SK-N-SH treated with all-trans-retinoic acid at 6 μM for 48 hours (cell line): ENCODE measurements around the gene CENPA.

ENCODE experiments used
- ARNTL ChIP-seq: fragments of 450-650 bp; formaldehyde crosslinking; IDR thresholded peaks from 2 replicates; pipeline ENCODE4 v1.5.0; 2020; ENCODE audit warnings: low read depth, mild to moderate bottlenecking, moderate library complexity, borderline replicate concordance
- GLIS3 ChIP-seq: fragments of 250-450 bp; sonication (Bioruptor Pico); IDR thresholded peaks from 2 replicates; pipeline ENCODE4 v1.5.0; 2020; ENCODE audit warnings: mild to moderate bottlenecking, moderate library complexity
- PPARA ChIP-seq: fragments of 250-450 bp; sonication (Bioruptor Pico); IDR thresholded peaks from 2 replicates; pipeline ENCODE4 v1.5.0; 2020; ENCODE audit warnings: mild to moderate bottlenecking, borderline replicate concordance
- RARB ChIP-seq: fragments of 250-450 bp; sonication (Bioruptor Pico); IDR thresholded peaks from 2 replicates; pipeline ENCODE4 v1.8.0; 2021; ENCODE audit warnings: mild to moderate bottlenecking, moderate library complexity
- ZFP3 ChIP-seq: fragments of 250-450 bp; sonication (Bioruptor Pico); IDR thresholded peaks from 2 replicates; pipeline ENCODE4 v1.5.0; 2020; ENCODE audit warnings: mild to moderate bottlenecking, moderate library complexity
- ZNF8 ChIP-seq: fragments of 450-650 bp; formaldehyde crosslinking; IDR thresholded peaks from 2 replicates; pipeline ENCODE4 v1.5.0; 2020; ENCODE audit warnings: mild to moderate bottlenecking, moderate library complexity
- TF ChIP-seq, protein P1 (sequence below): fragments of 250-450 bp; sonication (Bioruptor Pico); IDR thresholded peaks from 2 replicates; pipeline ENCODE4 v1.5.1; 2020; ENCODE audit warnings: low read depth, mild to moderate bottlenecking, moderate library complexity
- TF ChIP-seq, protein P2 (sequence below): fragments of 250-450 bp; sonication (Bioruptor Pico); IDR thresholded peaks from 2 replicates; pipeline ENCODE4 v1.8.0; 2020; ENCODE audit warnings: mild to moderate bottlenecking, moderate library complexity, borderline replicate concordance

DNA sequence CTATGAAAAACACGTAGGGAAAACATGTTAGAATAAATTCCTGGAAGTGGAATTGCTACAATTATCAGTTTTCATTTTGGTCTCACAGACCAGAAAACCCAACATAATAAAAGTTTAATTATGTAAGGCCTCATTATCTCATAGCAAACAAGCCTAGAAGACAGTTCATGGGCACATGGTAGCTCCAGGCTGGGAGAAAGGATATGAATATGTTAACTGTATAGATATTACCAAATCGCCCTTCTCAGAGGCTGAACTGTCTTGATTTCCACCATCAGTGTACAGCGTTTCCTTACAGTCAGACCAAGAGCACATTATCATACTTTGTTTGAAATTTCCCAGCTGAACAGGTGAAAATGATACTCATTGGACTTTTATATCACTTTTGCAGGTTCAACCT is 38.9 kb upstream of the CENPA start:
- TF ChIP-seq, protein P1, sequence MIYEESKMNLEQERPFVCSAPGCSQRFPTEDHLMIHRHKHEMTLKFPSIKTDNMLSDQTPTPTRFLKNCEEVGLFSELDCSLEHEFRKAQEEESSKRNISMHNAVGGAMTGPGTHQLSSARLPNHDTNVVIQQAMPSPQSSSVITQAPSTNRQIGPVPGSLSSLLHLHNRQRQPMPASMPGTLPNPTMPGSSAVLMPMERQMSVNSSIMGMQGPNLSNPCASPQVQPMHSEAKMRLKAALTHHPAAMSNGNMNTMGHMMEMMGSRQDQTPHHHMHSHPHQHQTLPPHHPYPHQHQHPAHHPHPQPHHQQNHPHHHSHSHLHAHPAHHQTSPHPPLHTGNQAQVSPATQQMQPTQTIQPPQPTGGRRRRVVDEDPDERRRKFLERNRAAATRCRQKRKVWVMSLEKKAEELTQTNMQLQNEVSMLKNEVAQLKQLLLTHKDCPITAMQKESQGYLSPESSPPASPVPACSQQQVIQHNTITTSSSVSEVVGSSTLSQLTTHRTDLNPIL (CRISPR knock-in tag): no peak
- TF ChIP-seq ZNF8 (CRISPR knock-in tag) (no peak), ZFP3 (CRISPR knock-in tag) (no peak), ARNTL (CRISPR knock-in tag) (no peak), PPARA (CRISPR knock-in tag) (no peak), RARB (CRISPR knock-in tag) (no peak), GLIS3 (CRISPR knock-in tag) (no peak)
- TF ChIP-seq, protein P2, sequence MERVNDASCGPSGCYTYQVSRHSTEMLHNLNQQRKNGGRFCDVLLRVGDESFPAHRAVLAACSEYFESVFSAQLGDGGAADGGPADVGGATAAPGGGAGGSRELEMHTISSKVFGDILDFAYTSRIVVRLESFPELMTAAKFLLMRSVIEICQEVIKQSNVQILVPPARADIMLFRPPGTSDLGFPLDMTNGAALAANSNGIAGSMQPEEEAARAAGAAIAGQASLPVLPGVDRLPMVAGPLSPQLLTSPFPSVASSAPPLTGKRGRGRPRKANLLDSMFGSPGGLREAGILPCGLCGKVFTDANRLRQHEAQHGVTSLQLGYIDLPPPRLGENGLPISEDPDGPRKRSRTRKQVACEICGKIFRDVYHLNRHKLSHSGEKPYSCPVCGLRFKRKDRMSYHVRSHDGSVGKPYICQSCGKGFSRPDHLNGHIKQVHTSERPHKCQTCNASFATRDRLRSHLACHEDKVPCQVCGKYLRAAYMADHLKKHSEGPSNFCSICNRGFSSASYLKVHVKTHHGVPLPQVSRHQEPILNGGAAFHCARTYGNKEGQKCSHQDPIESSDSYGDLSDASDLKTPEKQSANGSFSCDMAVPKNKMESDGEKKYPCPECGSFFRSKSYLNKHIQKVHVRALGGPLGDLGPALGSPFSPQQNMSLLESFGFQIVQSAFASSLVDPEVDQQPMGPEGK: no peak
